ENCODE measurements around the gene LTBP2. TPM values are rescaled to one million over a fixed set of nuclear protein-coding genes. Genes with fewer than 3 reads are reported as not detected.

LTBP2 gene
- total and polyA plus RNA-seq, 2 experiments from 2014 or later, result 7.6 to 8.6 TPM

GRCh38 chr14:74620497-74620921 is 8.5 kb upstream of the LTBP2 start:
- Histone ChIP-seq H3K9me3 (ENCODE audit: low read depth) (no peaks in the 10 kb centered on the region), H3K79me2 (no peaks in the 10 kb centered on the region), H2AFZ (no peak overlapping the region), H3K27ac (peak overlapping the region; percentile 74), H3K4me3 (no peak overlapping the region), H3K4me2 (no peak overlapping the region), H3K36me3 (replicated peaks; ENCODE audit: insufficient read depth, low read depth) (no peaks in the 10 kb centered on the region), H3K9me2 (replicated peaks; ENCODE audit: insufficient read depth) (no peaks in the 10 kb centered on the region), H3K4me1 (ENCODE audit: insufficient read depth) (peaks cover 25% of the 10 kb centered on the region), H4K20me1 (ENCODE audit: insufficient read depth, poor library complexity, severe bottlenecking) (no peaks in the 10 kb centered on the region), H3K27me3 (no peaks in the 10 kb centered on the region)
- DNase-seq (ENCODE audit: low spot score), result no peak
- TF ChIP-seq EZH2phosphoT487 (IDR thresholded peaks at IDR 0.05; ENCODE audit: low read depth, severe bottlenecking, unreplicated experiment), result no peak
- TF ChIP-seq CTCF (IDR thresholded peaks at IDR 0.05; ENCODE audit: poor library complexity), result no peak
- no peak for TF ChIP-seq EZH2 (IDR thresholded peaks at IDR 0.05; ENCODE audit: borderline replicate concordance)
- 65% methylated on average over 2 of the region's 2 CpGs for WGBS (ENCODE audit: low lambda C conversion rate, missing lambda C conversion rate)

- 56% methylated on average over 6 of the region's 6 CpGs for whole genome bisulfite sequencing (ENCODE audit: low lambda C conversion rate, missing lambda C conversion rate)
- H3K9me2 ChIP-seq (replicated peaks; ENCODE audit: insufficient read depth), result no peaks in the 10 kb centered on the region
- no peak overlapping the region for H3K4me3 ChIP-seq
- H3K27ac ChIP-seq, result peak overlapping the region; percentile 74
- no peak overlapping the region for H3K4me2 ChIP-seq
- no peaks in the 10 kb centered on the region for H3K9me3 ChIP-seq (ENCODE audit: low read depth)
- H2AFZ ChIP-seq, result no peak overlapping the region
- DNase-seq (ENCODE audit: low spot score), result peak; percentile 80
- H4K20me1 ChIP-seq (ENCODE audit: insufficient read depth, poor library complexity, severe bottlenecking), result no peaks in the 10 kb centered on the region
- no peaks in the 10 kb centered on the region for H3K79me2 ChIP-seq
- H3K27me3 ChIP-seq, result no peaks in the 10 kb centered on the region
- peaks cover 25% of the 10 kb centered on the region for H3K4me1 ChIP-seq (ENCODE audit: insufficient read depth)
- no peak for TF ChIP-seq EZH2phosphoT487 (IDR thresholded peaks at IDR 0.05; ENCODE audit: low read depth, severe bottlenecking, unreplicated experiment)
- no peak for TF ChIP-seq CTCF (IDR thresholded peaks at IDR 0.05; ENCODE audit: poor library complexity)
- TF ChIP-seq EZH2 (IDR thresholded peaks at IDR 0.05; ENCODE audit: borderline replicate concordance), result no peak
- H3K36me3 ChIP-seq (replicated peaks; ENCODE audit: insufficient read depth, low read depth), result no peaks in the 10 kb centered on the region
Measured at GRCh38 chr14:74619672-74620131, 7.7 kb upstream of the LTBP2 start.

GRCh38 chr14:74618078-74618952 is 6.3 kb upstream of the LTBP2 start:
- H3K4me3 ChIP-seq, result no peak overlapping the region
- no peaks in the 10 kb centered on the region for H3K79me2 ChIP-seq
- TF ChIP-seq EZH2phosphoT487 (IDR thresholded peaks at IDR 0.05; ENCODE audit: low read depth, severe bottlenecking, unreplicated experiment) (no peak), CTCF (IDR thresholded peaks at IDR 0.05; ENCODE audit: poor library complexity) (no peak), EZH2 (IDR thresholded peaks at IDR 0.05; ENCODE audit: borderline replicate concordance) (no peak)
- H3K4me2 ChIP-seq, result peak overlapping the region; percentile 44
- H3K9me3 ChIP-seq (ENCODE audit: low read depth), result no peaks in the 10 kb centered on the region
- peaks cover 25% of the 10 kb centered on the region for H3K4me1 ChIP-seq (ENCODE audit: insufficient read depth)
- H3K9me2 ChIP-seq (replicated peaks; ENCODE audit: insufficient read depth), result no peaks in the 10 kb centered on the region
- peak overlapping the region; percentile 67 for H3K27ac ChIP-seq
- no peak for DNase-seq (ENCODE audit: low spot score)
- H4K20me1 ChIP-seq (ENCODE audit: insufficient read depth, poor library complexity, severe bottlenecking), result no peaks in the 10 kb centered on the region
- H3K27me3 ChIP-seq, result no peaks in the 10 kb centered on the region
- 82% methylated on average over 10 of the region's 10 CpGs for WGBS (ENCODE audit: low lambda C conversion rate, missing lambda C conversion rate)
- H2AFZ ChIP-seq, result no peak overlapping the region
- no peaks in the 10 kb centered on the region for H3K36me3 ChIP-seq (replicated peaks; ENCODE audit: insufficient read depth, low read depth)

Measured in hepatocyte (in vitro differentiated cells).